Stimulated activated CD8-positive, alpha-beta memory T cell treated with anti-CD3 and anti-CD28 coated beads, Interleukin-7, amount 100 ng/mL, for 48 hours (primary cell): ENCODE results near the gene EEF1A1.
A peak's percentile ranks its signal among the peaks of the same experiment; 100 is the strongest.
"Not testable (repeated sequence)": the region's sequence is repeated elsewhere in the genome, so short reads cannot be mapped to it uniquely, and the experiment has no call there.

ENCODE experiments used
- DNase-seq, 2 donors: peaks; one replicate each; pipeline ENCODE4 v3.0.0-alpha.2; 2020; ENCODE audit warnings: low read depth in 1 of 2; ENCODE audit errors: extremely low read depth in 1 of 2

Gene EEF1A1

GRCh38 chr6:73520688-73521350 lies at the start of gene EEF1A1:
Gene EEF1A1, minus strand, starts transcription at chr6:73521032. Its CDS starts 1,006 bp downstream, at chr6:73520026.
- DNase-seq, result peak; percentile 99 to 100

- no peak for DNase-seq
These were observed 48.3 kb upstream of the EEF1A1 start for GRCh38 chr6:73569121-73569520.

DNA sequence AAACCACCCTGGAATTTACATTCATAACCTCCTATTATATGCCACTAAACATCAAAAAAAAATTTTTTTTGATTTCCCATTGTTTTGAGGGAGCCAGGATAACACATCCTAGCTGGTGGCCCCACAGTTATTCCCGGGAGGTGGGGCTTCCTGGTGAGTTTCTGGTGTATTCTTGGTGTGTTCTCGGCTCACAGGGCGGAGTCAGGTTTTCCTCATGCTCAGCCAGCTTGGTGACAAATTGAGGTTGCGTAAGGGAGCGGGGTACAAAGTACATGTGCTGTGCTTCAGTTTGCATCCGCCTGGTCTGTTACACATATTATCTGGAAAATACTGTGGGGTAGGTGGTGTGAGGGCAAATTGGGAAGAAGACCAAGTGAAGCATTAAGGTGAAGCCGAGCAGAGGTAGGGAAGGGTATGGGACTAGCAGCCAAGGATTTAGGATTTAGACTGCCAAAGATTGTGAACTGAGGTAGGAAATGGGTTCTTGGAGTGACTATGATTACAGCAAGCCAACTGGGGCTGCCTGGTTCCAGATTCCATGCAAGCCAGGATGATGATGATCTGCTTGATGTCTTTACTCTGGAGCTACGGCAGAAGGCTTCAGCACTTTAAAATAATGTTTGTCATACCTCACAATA lies 46.2 kb upstream of the EEF1A1 start:
- DNase-seq, result no peak

GRCh38 chr6:73566486-73566871 lies 45.6 kb upstream of the EEF1A1 start:
- not testable (repeated sequence) for DNase-seq

- no peak for DNase-seq
These were observed 45.1 kb upstream of the EEF1A1 start for GRCh38 chr6:73565767-73566485.

- no peak for DNase-seq
These were observed 43.9 kb upstream of the EEF1A1 start for GRCh38 chr6:73564578-73565345.

DNA sequence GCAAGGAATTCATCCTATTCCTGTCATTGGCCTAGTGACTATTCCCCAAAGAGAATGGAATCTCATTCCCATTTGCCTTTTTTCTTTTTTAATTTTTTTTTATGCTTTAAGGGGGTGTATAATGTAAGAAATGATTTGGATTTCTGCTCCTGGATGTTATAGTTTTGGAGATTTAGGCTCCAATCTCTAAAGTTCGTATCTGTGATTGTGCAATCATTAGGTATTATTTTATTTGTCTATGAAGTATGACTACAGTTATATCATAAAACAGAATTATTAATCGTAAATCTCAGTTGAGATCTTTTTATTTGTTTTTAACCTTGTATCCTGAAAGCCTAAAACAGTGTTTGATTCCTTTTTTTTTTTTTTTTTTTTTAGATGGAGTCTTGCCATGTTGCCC lies 41.7 kb upstream of the EEF1A1 start:
- DNase-seq, result no peak

DNA sequence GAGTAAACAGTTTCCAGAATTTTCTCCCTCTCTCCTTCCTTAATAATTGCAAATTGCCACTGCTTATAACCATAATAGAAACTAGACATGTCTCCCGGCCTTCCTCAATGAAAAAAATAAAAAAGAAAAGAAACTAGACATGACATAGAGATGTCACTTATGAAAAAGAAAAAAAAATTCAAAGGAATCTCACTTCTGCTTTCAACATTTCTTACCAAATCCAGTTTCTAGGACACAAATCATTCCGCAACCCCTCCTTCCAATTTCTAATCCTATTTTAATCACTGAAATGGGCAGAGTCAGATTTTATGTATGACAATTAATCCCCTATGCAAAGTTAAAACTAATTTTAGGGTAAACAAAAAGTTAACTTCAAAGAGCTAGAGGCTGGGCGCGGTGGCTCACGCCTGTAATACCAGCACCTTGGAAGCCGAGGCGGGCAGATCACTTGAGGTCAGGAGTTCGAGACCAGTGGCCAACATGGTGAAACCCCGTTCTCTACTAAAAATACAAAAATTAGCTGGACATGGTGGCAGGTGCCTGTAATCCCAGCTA lies 40.1 kb upstream of the EEF1A1 start:
- DNase-seq, result no peak

DNA sequence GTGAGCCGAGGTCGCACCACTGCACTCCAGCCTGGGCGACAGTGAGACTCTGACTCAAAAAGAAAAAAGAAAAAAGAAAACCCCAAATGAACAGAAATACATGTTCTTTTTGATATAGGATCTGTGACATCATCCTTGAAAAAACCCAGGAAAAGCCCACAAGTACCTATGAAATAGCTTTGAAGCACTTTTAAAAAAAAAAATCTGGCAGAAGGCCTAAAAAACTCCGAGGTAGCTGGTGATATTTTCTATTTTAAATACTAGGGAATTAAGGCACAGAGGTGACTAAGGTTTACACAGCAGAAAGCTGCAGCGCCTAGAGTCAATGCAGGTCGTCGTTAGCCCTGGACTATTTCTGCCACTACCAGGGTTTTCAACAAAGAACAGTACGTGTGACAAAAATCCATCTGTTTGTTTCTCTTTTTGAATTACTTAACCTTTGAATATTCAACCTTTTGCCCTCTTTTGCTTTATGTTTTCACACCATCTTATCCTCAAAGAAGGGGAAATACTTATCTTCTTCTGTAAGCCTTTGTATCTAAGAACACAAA lies 39.4 kb upstream of the EEF1A1 start:
- DNase-seq, result no peak

GRCh38 chr6:73559399-73559794 lies 38.6 kb upstream of the EEF1A1 start:
- DNase-seq, result not testable (repeated sequence)

- no peak for DNase-seq
These were observed 38.0 kb upstream of the EEF1A1 start for GRCh38 chr6:73558624-73559398.

- no peak for DNase-seq
These were observed 36.0 kb upstream of the EEF1A1 start for GRCh38 chr6:73556836-73557235.

DNA sequence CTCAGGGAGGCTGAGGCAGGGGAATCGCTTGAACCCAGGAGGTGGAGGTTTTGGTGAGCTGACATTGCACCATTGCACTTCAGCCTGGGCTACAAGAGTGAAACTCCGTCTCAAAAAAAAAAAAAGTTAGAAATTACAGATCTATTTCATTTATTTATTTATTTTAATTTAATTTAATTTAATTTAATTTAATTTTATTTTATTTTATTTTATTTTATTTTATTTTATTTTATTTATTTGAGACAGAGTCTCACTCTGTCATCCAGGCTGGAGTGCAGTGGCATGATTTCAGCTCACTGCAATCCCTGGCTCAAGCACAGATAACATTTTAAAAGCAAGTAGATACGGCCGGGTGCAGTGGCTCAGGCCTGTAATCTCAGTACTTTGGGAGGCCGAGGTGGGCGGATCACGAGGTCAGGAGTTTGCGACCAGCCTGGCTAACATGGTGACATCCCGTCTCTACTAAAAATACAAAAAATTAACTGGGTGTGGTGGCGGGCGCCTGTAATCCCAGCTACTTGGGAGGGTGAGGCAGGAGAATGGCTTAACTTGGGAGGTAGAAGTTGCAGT lies 34.6 kb upstream of the EEF1A1 start:
- DNase-seq, result not testable (repeated sequence)

DNA sequence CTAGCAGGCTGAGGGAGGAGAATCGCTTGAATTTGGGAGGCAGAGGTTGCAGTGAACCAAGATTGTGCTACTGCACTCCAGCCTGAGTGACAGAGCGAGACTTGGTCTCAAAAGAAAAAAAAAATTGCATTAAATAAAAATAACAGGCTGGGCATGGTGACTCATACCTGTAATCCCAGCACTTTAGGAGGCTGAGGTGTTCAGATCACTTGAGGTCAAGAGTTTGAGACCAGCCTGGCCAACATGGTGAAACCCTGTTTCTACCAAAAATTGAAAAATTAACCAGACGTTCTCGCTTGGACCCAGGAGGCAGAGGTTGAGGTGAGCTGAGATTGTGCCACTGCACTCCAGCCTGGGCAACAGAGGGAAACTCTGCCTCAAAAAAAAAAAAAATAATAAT lies 30.3 kb upstream of the EEF1A1 start:
- DNase-seq, result not testable (repeated sequence)

DNA sequence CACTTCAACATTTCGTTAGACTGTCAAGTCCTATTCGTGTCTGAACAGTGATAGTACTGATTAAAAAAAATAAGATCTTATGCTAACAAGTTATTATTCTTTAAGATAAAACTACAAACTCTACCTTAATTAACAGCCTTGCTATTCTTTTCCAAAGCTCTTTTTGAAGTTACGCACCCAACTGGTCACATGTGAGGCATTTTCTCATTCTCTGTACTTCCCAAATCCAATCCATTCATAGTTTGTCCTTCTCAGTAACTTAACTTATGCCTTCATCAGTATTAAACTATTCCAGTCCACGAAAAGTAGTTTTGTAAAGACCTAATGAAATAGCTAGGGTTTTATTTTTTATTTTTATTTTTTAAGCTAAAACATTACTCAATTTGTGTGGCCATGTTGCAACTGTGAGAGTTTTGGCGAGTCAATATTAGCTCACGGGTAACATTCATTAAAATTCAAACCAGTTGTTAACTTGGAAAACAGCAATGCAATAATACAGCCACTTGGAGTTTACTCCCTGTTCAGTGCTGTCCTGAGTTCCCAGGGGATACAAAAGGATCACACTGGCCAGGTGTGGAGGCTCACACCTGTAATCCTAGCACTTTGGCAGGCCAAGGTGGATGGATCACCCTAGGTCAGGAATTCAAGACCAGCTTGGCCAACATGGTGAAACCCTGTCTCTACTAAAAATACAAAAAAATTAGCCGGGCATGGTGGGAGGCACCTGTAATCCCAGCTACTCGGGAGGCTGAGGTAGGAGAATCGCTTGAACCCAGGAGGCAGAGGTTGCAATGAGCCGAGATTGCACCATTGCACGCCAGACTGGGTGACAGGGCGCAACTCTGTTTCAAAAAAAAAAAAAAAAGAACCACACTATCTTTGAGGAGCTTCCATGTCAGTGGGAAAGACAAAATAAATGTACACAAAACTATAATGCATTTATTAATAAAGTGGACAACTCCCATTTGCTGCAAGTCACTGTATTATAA lies 27.9 kb upstream of the EEF1A1 start:
- no peak for DNase-seq

DNA sequence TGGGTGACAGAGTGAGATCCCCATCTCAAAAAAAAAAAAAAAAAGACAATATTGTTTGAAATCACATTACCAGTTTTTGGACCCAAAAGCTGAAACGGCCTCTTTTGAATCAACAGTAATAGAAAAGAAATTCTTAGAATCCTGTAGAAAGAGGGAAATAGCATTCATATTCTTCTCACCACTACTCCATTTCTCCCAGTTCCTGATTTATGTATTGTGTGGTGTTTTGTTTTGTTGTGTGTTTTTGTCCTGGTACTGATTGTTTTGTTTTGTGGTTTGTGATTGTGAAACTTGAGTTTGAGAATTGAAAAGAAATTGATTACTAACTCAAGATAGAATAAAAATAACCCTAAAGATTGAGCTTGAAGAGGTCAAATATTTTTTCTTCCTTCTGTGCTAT lies 26.2 kb upstream of the EEF1A1 start:
- no peak for DNase-seq

- no peak for DNase-seq
These were observed 22.1 kb upstream of the EEF1A1 start for GRCh38 chr6:73542891-73543290.

GRCh38 chr6:73542481-73542880 lies 21.6 kb upstream of the EEF1A1 start:
- not testable (repeated sequence) for DNase-seq
